Type B pancreatic cell (in vitro differentiated cells): ENCODE results near the gene PGRMC2. TPM values are rescaled to one million over a fixed set of nuclear protein-coding genes. Genes with fewer than 3 reads are reported as not detected.

Source experiments
- DNase-seq: peaks from one replicate; pipeline ENCODE4 v3.0.0; 2021; ENCODE audit warnings: mixed read lengths; ENCODE audit not compliant: unreplicated experiment; ENCODE audit errors: extremely low spot score
- H3K27ac Mint-ChIP-seq: 2 replicates; pipeline ENCODE4 v1.8.0; 2021; ENCODE audit warnings: mild to moderate bottlenecking, mixed read lengths
- H3K27me3 Mint-ChIP-seq: 2 replicates; pipeline ENCODE4 v1.8.0; 2021; ENCODE audit warnings: mixed read lengths
- H3K36me3 Mint-ChIP-seq: 2 replicates; pipeline ENCODE4 v1.8.0; 2021; ENCODE audit warnings: mixed read lengths
- H3K4me1 Mint-ChIP-seq: one replicate; pipeline ENCODE4 v1.8.0; 2021; ENCODE audit warnings: mixed read lengths; ENCODE audit not compliant: unreplicated experiment
- H3K4me3 Mint-ChIP-seq: 2 replicates; pipeline ENCODE4 v1.8.0; 2021; ENCODE audit warnings: mild to moderate bottlenecking, mixed read lengths
- H3K9me3 Mint-ChIP-seq: 2 replicates; pipeline ENCODE4 v1.8.0; 2021; ENCODE audit warnings: mixed read lengths
- total RNA-seq: library from RNA; stranded (reverse); gene quantifications from 2 replicates; pipeline ENCODE4 v1.2.1, GENCODE V29; 2021; ENCODE audit warnings: low replicate concordance
- TF ChIP-seq, protein P1 (sequence below): fragments of 200-600 bp; sonication (generic); conservative IDR thresholded peaks from 2 replicates; pipeline ENCODE4 v1.5.0; 2021; ENCODE audit warnings: antibody characterized with exemption, mild to moderate bottlenecking

Gene PGRMC2
- total RNA-seq, 1 donor from 2014 or later: 78.1 TPM

DNA sequence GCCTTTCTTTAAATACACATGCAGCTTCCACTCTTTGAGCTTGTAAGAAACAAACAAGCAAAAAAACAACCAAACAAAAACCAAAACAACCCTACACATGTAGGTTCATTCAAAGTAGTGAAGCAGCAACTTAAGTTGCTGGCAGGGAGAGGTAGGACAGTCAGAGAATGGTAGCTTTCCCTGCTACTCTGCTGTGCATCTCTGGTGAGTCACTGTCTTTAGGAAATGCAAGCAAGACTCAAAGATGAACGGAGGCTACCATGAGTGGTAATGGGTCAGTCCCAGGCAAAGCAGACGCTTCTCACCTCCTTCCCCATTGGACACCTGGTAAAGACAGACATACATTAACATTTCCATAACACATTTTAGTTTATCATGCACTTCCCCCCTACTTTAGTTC is 43.2 kb downstream of the PGRMC2 start:
- no peaks in the 10 kb centered on the region for H3K9me3 Mint-ChIP-seq
- no peaks in the 10 kb centered on the region for H3K27me3 Mint-ChIP-seq
- H3K36me3 Mint-ChIP-seq: no peaks in the 10 kb centered on the region
- no peaks in the 10 kb centered on the region for H3K4me1 Mint-ChIP-seq
- no peak overlapping the region for H3K27ac Mint-ChIP-seq
- DNase-seq: no peak
- no peak overlapping the region for H3K4me3 Mint-ChIP-seq
- TF ChIP-seq, protein P1, sequence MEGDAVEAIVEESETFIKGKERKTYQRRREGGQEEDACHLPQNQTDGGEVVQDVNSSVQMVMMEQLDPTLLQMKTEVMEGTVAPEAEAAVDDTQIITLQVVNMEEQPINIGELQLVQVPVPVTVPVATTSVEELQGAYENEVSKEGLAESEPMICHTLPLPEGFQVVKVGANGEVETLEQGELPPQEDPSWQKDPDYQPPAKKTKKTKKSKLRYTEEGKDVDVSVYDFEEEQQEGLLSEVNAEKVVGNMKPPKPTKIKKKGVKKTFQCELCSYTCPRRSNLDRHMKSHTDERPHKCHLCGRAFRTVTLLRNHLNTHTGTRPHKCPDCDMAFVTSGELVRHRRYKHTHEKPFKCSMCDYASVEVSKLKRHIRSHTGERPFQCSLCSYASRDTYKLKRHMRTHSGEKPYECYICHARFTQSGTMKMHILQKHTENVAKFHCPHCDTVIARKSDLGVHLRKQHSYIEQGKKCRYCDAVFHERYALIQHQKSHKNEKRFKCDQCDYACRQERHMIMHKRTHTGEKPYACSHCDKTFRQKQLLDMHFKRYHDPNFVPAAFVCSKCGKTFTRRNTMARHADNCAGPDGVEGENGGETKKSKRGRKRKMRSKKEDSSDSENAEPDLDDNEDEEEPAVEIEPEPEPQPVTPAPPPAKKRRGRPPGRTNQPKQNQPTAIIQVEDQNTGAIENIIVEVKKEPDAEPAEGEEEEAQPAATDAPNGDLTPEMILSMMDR: no peak

DNA sequence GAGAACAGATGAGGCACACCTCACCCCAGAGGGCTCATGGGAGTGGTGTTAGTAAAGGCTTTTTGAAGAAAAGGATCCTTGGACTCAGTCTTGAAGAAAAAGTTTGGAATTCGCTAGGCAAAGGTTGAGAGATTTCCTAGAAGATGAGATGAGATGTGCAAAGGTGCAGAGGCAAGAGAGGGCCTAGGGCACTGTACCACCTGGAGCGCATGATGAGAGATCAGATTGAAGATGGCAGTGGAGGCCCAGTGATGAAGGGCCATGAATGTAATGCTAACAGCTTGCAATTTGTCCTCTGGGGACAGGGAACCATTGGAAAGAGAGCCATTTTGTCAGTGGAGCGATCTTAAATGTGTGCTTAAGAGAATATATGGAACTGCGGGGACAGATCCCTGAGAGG is 45.0 kb downstream of the PGRMC2 start:
- no peaks in the 10 kb centered on the region for H3K27me3 Mint-ChIP-seq
- H3K9me3 Mint-ChIP-seq: no peaks in the 10 kb centered on the region
- H3K4me1 Mint-ChIP-seq: no peaks in the 10 kb centered on the region
- TF ChIP-seq, protein P1: no peak
- no peaks in the 10 kb centered on the region for H3K36me3 Mint-ChIP-seq
- H3K27ac Mint-ChIP-seq: no peak overlapping the region
- H3K4me3 Mint-ChIP-seq: no peak overlapping the region
- no peak for DNase-seq

DNA sequence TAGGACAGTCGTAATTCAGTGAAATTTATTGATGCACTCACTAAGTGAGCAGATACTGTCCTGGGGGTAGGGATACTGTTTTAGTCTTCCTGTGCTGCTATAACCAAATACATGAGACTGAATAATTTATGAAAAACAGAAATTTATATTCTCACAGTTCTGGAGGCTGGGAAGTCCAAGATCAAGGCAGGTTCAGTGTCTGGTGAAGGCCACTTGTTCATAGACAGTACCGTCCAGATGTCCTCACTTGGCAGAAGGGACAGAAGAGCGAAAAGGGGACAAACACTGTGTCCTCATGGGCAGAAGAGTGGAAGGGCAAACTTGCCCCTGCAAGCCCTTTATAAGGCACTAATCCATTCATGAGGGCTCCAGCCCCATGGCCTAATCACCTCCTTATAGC is 45.6 kb downstream of the PGRMC2 start:
- TF ChIP-seq, protein P1: no peak
- no peaks in the 10 kb centered on the region for H3K27me3 Mint-ChIP-seq
- no peaks in the 10 kb centered on the region for H3K4me1 Mint-ChIP-seq
- H3K9me3 Mint-ChIP-seq: no peaks in the 10 kb centered on the region
- H3K4me3 Mint-ChIP-seq: no peak overlapping the region
- H3K36me3 Mint-ChIP-seq: no peaks in the 10 kb centered on the region
- peak overlapping the region; percentile 42 for H3K27ac Mint-ChIP-seq
- DNase-seq: no peak

DNA sequence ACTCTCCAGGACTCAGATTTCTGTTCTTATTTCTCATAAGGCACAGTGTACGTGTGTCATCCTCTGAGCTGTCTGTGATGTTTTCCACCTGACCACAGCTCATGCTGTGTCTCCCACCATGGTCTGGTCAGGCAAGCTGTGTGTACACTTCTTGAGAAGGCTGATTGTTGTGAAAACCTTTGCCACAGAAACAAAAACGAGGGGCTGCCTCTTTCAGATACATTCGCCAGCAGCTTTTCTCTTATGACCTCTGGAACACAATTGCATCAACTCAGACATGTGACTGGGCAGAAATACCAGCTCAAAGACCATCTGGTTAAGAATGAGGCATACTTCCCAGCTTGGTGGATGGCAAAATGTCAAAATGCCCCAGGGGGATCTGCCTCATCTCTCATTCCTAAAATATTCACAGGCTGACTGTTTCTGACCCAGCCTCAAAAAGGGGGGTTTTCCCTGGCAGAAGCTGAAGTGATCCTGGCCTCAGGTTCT is 46.1 kb downstream of the PGRMC2 start:
- TF ChIP-seq, protein P1: no peak
- H3K4me3 Mint-ChIP-seq: no peak overlapping the region
- no peak for DNase-seq

DNA sequence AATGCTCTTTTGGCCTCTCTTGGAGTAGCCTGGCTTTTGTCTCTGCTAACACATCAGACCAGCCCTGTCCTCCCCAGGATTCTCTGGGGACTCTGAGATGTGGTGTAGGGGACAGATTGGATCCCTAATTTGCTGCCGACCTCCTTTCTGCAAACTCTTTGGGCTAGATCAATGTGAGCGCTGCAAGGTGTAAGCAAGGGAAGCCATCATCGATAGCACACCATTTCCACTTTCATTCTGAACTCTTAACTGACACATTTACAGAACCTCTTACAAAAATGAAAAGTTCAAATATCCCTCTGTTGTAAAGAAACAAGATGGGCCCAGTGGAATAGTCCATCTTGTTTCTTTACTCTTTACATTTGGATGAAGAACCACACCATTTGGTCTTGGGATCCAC is 46.6 kb downstream of the PGRMC2 start:
- H3K27ac Mint-ChIP-seq: no peak overlapping the region
- no peaks in the 10 kb centered on the region for H3K4me1 Mint-ChIP-seq
- H3K36me3 Mint-ChIP-seq: no peaks in the 10 kb centered on the region
- H3K27me3 Mint-ChIP-seq: no peaks in the 10 kb centered on the region
- no peaks in the 10 kb centered on the region for H3K9me3 Mint-ChIP-seq
- H3K4me3 Mint-ChIP-seq: no peak overlapping the region
- no peak for DNase-seq
- TF ChIP-seq, protein P1: no peak

More for the DNA sequence above, 46.1 kb downstream of the PGRMC2 start:
- Mint-ChIP-seq H3K9me3 (no peaks in the 10 kb centered on the region), H3K27me3 (no peaks in the 10 kb centered on the region), H3K4me1 (no peaks in the 10 kb centered on the region), H3K27ac (peak overlapping the region; percentile 42), H3K36me3 (no peaks in the 10 kb centered on the region)

DNA sequence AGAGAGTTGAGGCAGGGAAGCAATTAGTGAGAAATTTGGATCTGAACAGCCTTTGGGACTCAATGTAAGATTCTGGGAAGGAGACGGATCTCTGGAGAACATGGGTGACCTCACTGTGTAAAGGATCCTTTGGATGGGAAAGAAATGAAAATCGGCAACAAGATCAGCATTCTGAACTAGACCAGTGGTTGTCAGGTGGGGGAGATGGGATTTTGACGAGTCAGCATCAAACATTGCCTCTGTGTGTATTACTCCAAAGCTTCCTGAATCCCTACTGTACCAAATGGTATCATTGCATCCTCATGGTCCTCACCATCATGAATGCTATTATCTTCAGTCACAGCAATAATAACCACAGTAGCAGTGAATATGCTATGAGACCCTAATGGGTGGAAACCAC is 52.8 kb downstream of the PGRMC2 start:
- H3K4me3 Mint-ChIP-seq: no peak overlapping the region
- TF ChIP-seq, protein P1: no peak
- peaks cover 2% of the 10 kb centered on the region for H3K9me3 Mint-ChIP-seq
- no peak overlapping the region for H3K27ac Mint-ChIP-seq
- DNase-seq: no peak
- no peaks in the 10 kb centered on the region for H3K27me3 Mint-ChIP-seq
- H3K4me1 Mint-ChIP-seq: no peaks in the 10 kb centered on the region
- H3K36me3 Mint-ChIP-seq: no peaks in the 10 kb centered on the region
